IPS-18a (cell line): ENCODE data around the gene FRAS1.
"Not testable (repeated sequence)": the region's sequence is repeated elsewhere in the genome, so short reads cannot be mapped to it uniquely, and the experiment has no call there.

Source experiments
- H3K27ac ChIP-seq: one replicate; pipeline ENCODE4 v1.5.1; 2013; ENCODE audit warnings: low read length
- H3K27me3 ChIP-seq: one replicate; pipeline ENCODE4 v1.6.1; 2013; ENCODE audit warnings: mild to moderate bottlenecking, low read length; ENCODE audit not compliant: control insufficient read depth, insufficient read depth
- H3K36me3 ChIP-seq: one replicate; pipeline ENCODE4 v1.6.1; 2013; ENCODE audit warnings: low read depth, low read length; ENCODE audit not compliant: control insufficient read depth
- H3K4me1 ChIP-seq: one replicate; pipeline ENCODE4 v1.6.1; 2013; ENCODE audit warnings: low read depth, low read length; ENCODE audit not compliant: control insufficient read depth
- H3K4me3 ChIP-seq: one replicate; pipeline ENCODE4 v1.5.1; 2013; ENCODE audit warnings: low read length
- H3K9ac ChIP-seq: one replicate; pipeline ENCODE4 v1.6.1; 2013; ENCODE audit warnings: mild to moderate bottlenecking, low read length, moderate library complexity
- H3K9me3 ChIP-seq: one replicate; pipeline ENCODE4 v1.6.1; 2013; ENCODE audit warnings: low read depth, low read length; ENCODE audit not compliant: control insufficient read depth

Gene FRAS1

GRCh38 chr4:78528327-78528726 lies 471.2 kb downstream of the FRAS1 start:
- H3K9me3 ChIP-seq = no peaks in the 10 kb centered on the region
- no peak overlapping the region for H3K4me3 ChIP-seq
- no peak overlapping the region for H3K9ac ChIP-seq
- no peaks in the 10 kb centered on the region for H3K4me1 ChIP-seq
- peaks cover 32% of the 10 kb centered on the region for H3K36me3 ChIP-seq
- no peak overlapping the region for H3K27ac ChIP-seq
- no peaks in the 10 kb centered on the region for H3K27me3 ChIP-seq

GRCh38 chr4:78529569-78530209 lies 472.6 kb downstream of the FRAS1 start:
- Histone ChIP-seq H3K27me3 (no peaks in the 10 kb centered on the region), H3K4me1 (no peaks in the 10 kb centered on the region), H3K36me3 (peaks cover 29% of the 10 kb centered on the region), H3K4me3 (no peak overlapping the region), H3K9ac (no peak overlapping the region), H3K9me3 (no peaks in the 10 kb centered on the region), H3K27ac (no peak overlapping the region)

DNA sequence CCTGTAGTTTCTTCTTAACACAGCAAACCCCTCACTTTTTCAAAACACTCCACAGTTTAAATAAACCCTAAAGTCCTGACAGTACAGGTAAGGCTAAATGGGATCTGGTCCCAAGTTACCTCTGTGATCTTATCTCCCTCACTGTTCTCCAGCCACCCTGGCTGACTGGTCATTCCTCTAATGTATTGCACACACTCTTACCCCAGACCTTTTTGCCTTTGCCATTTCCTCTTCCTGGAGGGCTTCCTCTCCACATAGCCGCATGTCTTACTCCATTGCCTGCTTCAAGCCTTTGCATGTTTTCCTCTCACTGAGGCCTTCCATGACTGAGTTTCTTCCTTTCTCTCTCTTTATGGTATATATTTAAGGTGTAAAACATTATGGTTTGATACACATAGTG lies 474.9 kb downstream of the FRAS1 start:
- Histone ChIP-seq H3K4me3 (no peak overlapping the region), H3K27ac (no peak overlapping the region), H3K4me1 (no peaks in the 10 kb centered on the region), H3K9ac (no peak overlapping the region), H3K27me3 (no peaks in the 10 kb centered on the region), H3K9me3 (no peaks in the 10 kb centered on the region), H3K36me3 (peaks cover 31% of the 10 kb centered on the region)

DNA sequence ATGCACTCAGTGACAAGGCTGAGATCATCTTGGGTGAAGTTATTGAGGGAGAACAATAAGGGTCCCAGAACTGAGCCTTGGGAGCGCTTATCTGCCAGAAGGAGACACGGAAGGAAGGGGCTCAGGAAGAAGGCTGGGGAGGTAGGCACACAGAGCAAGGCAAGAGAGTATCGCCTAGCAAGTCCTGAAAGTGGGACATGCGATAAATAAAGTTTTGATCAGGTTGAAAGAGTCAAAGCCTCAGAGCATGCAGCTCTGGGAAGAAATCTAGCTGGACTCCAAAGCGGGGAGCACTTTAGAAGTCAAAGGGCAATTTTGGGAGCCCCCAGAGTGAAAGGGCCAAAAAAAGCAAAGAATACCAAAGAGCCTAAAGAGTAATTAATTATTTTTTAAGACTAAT lies 476.7 kb downstream of the FRAS1 start:
- Histone ChIP-seq H3K36me3 (peaks cover 30% of the 10 kb centered on the region), H3K9me3 (no peaks in the 10 kb centered on the region), H3K27me3 (no peaks in the 10 kb centered on the region), H3K9ac (no peak overlapping the region), H3K27ac (no peak overlapping the region), H3K4me3 (no peak overlapping the region), H3K4me1 (no peaks in the 10 kb centered on the region)

DNA sequence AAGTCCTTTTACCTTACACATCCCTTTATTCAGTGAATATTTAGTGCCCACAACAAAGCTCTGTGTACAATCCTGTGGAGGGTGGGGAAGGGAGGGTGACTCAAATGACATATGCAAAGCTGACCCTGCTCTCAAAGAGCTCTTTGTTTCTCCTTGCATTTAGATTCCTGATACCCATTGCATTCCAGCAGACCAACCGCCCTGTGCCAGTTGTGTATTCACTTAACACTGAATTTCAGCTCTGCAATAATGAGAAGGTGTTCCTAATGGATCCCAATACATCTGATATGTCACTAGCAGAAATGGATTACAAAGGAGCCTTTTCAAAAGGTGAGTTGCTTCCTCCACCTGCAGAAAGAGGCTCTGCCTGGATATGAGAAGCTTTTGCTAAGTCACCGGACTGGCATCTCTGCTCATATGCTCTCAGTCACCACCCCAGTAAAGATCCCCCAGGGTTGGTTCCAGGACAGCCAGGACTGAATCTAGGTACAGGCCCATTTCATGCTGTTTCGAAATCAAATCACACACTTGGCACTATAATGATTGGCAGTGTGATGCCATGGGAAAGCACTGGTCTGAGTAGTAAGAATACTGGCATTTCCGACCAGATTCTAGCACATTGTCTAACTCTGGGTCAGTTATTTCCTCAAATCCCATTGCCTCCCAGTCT lies 477.3 kb downstream of the FRAS1 start:
- H3K27me3 ChIP-seq = no peaks in the 10 kb centered on the region
- no peaks in the 10 kb centered on the region for H3K9me3 ChIP-seq
- H3K27ac ChIP-seq = no peak overlapping the region
- no peak overlapping the region for H3K4me3 ChIP-seq
- peaks cover 35% of the 10 kb centered on the region for H3K36me3 ChIP-seq
- no peak overlapping the region for H3K9ac ChIP-seq
- H3K4me1 ChIP-seq = no peaks in the 10 kb centered on the region

- no peak overlapping the region for H3K4me3 ChIP-seq
- peaks cover 26% of the 10 kb centered on the region for H3K36me3 ChIP-seq
- H3K9ac ChIP-seq = no peak overlapping the region
- no peaks in the 10 kb centered on the region for H3K27me3 ChIP-seq
- H3K9me3 ChIP-seq = no peaks in the 10 kb centered on the region
- no peaks in the 10 kb centered on the region for H3K4me1 ChIP-seq
- no peak overlapping the region for H3K27ac ChIP-seq
Measured at GRCh38 chr4:78542373-78542772, 485.2 kb downstream of the FRAS1 start.

DNA sequence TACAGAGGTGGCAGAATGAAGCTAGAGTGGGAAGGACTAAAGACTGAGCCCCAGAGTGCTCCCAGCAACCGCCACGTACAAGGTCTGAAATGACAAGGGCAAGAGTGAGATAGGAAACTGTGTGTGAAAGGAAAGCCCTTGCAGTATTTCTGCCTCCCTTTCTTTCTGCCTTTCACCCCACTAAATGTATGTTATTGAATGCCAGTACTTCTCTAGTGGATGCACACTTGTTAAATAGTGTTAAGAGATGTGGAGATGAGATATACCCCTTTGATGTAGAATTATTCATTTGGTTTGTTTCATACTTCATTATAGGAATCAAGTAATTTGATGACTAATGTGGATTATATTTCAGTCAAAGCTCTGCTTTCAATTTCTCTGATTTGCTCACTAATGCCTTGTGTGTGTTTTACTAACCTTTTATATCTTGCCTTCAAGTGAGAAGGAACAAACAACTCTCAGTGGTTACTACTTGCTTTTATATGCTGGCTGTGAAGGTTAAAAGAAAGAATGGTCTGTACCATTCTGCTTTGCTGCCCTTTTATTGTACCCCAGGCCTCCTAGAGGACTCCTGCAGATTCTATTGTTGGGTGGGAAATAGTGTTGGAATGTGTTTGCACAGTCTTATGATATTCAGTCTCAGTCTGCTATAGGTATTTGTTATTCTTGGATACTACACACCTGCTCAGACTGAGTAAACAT lies 486.5 kb downstream of the FRAS1 start:
- no peaks in the 10 kb centered on the region for H3K27me3 ChIP-seq
- H3K9ac ChIP-seq = no peak overlapping the region
- no peak overlapping the region for H3K27ac ChIP-seq

GRCh38 chr4:78544678-78545077 lies 487.6 kb downstream of the FRAS1 start:
- H3K27ac ChIP-seq = no peak overlapping the region
- no peaks in the 10 kb centered on the region for H3K4me1 ChIP-seq
- no peaks in the 10 kb centered on the region for H3K9me3 ChIP-seq
- H3K9ac ChIP-seq = no peak overlapping the region
- H3K27me3 ChIP-seq = peaks cover 4% of the 10 kb centered on the region
- peaks cover 16% of the 10 kb centered on the region for H3K36me3 ChIP-seq
- H3K4me3 ChIP-seq = no peak overlapping the region

More for the DNA sequence above, 486.5 kb downstream of the FRAS1 start:
- Histone ChIP-seq H3K4me3 (no peak overlapping the region), H3K36me3 (peaks cover 23% of the 10 kb centered on the region), H3K9me3 (no peaks in the 10 kb centered on the region), H3K4me1 (no peaks in the 10 kb centered on the region)

GRCh38 chr4:78545275-78546246 lies 488.4 kb downstream of the FRAS1 start:
- Histone ChIP-seq H3K27ac (no peak overlapping the region), H3K27me3 (peaks cover 12% of the 10 kb centered on the region), H3K9ac (no peak overlapping the region), H3K4me1 (peaks cover 7% of the 10 kb centered on the region), H3K4me3 (no peak overlapping the region), H3K9me3 (no peaks in the 10 kb centered on the region), H3K36me3 (peaks cover 11% of the 10 kb centered on the region)

DNA sequence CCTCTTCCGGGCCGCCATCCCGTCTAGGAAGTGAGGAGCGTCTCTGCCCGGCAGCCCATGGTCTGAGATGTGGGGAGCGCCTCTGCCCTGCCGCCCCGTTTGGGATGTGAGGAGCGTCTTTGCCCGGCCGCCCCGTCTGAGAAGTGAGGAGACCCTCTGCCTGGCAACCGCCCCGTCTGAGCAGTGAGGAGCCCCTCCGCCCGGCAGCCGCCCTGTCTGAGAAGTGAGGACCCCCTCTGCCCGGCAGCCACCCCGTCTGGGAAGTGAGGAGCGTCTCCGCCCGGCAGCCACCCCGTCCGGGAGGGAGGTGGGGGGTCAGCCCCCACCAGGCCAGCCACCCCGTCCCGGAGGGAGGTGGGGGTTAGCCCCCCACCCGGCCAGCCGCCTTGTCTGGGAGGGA lies 490.8 kb downstream of the FRAS1 start:
- H3K9me3 ChIP-seq, H3K9ac ChIP-seq, H3K36me3 ChIP-seq, H3K27ac ChIP-seq, H3K4me3 ChIP-seq: not testable (repeated sequence)
- peaks cover 18% of the 10 kb centered on the region for H3K4me1 ChIP-seq
- peaks cover 35% of the 10 kb centered on the region for H3K27me3 ChIP-seq

DNA sequence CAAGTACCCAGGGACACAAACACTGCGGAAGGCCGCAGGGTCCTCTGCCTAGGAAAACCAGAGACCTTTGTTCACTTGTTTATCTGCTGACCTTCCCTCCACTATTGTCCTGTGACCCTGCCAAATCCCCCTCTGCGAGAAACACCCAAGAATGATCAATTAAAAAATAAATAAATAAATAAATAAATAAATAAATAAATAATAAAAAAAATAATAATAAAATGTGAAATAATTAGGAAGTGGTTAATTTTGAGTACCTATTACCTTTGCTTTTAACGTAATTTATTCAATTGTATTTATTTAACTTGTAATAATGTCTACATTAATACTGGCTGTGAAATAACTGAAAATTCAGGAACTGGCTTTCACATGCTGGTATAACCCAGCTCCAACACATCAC lies 491.8 kb downstream of the FRAS1 start:
- not testable (repeated sequence) for H3K27ac ChIP-seq, H3K4me3 ChIP-seq
- peaks cover 28% of the 10 kb centered on the region for H3K4me1 ChIP-seq

More for the DNA sequence above, 491.8 kb downstream of the FRAS1 start:
- H3K9me3 ChIP-seq, H3K9ac ChIP-seq, H3K36me3 ChIP-seq: not testable (repeated sequence)
- peaks cover 40% of the 10 kb centered on the region for H3K27me3 ChIP-seq
